PC-3 (cell line): ENCODE measurements around the gene LIMK1.

Source experiments
- CTCF ChIP-seq: fragments of 300-600 bp; sonication (generic); conservative IDR thresholded peaks from 2 replicates; pipeline ENCODE4 v1.5.1; 2017; ENCODE audit warnings: antibody characterized with exemption, low read depth, mild to moderate bottlenecking, low read length
- EZH2 ChIP-seq: fragments of 300-600 bp; sonication (generic); IDR thresholded peaks from one replicate; pipeline ENCODE4 v1.6.1; 2017; ENCODE audit warnings: antibody characterized with exemption, mild to moderate bottlenecking, low read length; ENCODE audit not compliant: unreplicated experiment
- EZH2phosphoT487 ChIP-seq: fragments of 300-600 bp; sonication (generic); IDR thresholded peaks from 2 replicates; pipeline ENCODE4 v1.6.1; 2018; ENCODE audit warnings: mild to moderate bottlenecking, antibody characterized with exemption, low read length, borderline replicate concordance

GRCh38 chr7:74043523-74043951, 40.1 kb upstream of the LIMK1 start:
- no peak for TF ChIP-seq CTCF
- no peak for TF ChIP-seq EZH2
- TF ChIP-seq EZH2phosphoT487, result no peak
